Measurements from ENCODE around the gene SFXN3.
A peak's percentile ranks its signal among the peaks of the same experiment; 100 is the strongest.

The SFXN3 gene

DNA sequence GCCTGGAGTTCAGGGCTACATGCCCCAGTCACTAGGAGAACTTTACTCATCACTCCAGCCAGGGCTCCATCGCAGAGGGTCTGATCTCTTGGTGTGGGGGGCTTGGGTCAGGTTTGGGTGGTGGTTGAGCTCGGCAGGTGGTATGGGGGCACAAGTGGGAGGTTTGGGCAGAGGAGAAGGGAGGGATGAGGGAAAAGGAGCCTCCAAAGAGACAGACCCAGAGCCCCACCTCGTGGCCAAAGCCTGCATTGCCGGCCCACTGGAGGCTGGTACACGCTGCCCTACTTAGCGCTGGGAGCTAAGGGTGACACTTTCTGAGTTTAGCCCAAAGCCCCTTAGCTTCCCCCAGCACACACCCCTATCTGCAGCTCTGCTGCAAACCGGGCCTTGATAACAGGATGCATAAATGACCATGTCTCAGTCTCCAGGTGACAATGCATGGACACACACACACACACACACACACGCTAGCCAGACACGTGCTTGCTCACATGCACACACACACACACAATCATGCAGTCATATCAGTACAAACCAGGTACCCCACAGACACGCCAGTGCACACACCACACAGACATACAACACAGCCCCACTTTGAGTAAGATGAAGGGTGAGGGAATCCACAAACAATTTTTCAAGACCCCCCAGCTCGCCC, 16.7 kb upstream of the SFXN3 start:
- peak; percentile 84 for DNase-seq (ENCODE audit: extremely low spot score)
- TF ChIP-seq, protein P1, sequence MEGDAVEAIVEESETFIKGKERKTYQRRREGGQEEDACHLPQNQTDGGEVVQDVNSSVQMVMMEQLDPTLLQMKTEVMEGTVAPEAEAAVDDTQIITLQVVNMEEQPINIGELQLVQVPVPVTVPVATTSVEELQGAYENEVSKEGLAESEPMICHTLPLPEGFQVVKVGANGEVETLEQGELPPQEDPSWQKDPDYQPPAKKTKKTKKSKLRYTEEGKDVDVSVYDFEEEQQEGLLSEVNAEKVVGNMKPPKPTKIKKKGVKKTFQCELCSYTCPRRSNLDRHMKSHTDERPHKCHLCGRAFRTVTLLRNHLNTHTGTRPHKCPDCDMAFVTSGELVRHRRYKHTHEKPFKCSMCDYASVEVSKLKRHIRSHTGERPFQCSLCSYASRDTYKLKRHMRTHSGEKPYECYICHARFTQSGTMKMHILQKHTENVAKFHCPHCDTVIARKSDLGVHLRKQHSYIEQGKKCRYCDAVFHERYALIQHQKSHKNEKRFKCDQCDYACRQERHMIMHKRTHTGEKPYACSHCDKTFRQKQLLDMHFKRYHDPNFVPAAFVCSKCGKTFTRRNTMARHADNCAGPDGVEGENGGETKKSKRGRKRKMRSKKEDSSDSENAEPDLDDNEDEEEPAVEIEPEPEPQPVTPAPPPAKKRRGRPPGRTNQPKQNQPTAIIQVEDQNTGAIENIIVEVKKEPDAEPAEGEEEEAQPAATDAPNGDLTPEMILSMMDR (IDR thresholded peaks at IDR 0.05; ENCODE audit: control extremely low read depth, extremely low read depth, low read depth, missing control alignments) = peak; percentile 92
- ChIA-PET POLR2A (no interaction called here), CTCF (interaction anchor here (0.7 to 7.0 kb wide), 35 partner anchors 8 to 482 kb away, joined by 3 to 111 read pairs (median 5); partner anchors contain the start of genes LZTS2, MRPL43, PDZD7 and SEMA4G)

DNA sequence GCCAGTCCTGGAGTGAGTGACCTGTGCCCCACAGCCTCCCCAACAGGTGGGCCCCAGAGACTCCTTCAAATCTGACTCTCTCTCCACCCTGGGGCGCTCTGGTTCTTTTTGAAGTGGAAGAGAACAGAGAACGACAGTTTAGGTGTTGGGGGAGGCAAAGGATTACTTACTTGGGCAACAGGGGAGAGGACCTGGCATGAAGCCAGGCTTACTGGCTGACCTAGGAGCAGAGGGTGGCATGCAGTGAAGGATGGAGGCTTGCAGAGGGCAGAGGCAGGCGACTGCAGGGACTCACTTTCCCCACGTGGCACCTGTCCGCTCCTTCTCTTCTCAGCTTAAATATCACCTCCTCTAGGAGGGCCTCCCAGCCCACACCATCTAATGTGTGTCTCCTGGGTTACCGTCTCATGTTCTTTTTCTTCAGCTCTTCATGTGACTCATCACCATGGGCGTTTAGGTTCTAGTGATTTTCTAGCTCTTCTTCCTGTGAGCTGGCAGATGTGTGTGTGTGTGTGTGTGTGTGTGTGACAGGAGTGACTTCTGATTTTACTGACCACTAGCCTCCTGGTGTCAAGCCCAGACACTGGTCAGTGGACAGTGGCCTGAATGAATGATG, 16.0 kb upstream of the SFXN3 start:
- ChIA-PET CTCF (interaction anchor here (0.7 to 7.0 kb wide), 36 partner anchors 9 to 482 kb away, joined by 3 to 111 read pairs (median 5); partner anchors contain the start of genes LZTS2, MRPL43, PDZD7 and SEMA4G), POLR2A (no interaction called here)
- TF ChIP-seq, protein P1 (IDR thresholded peaks at IDR 0.05; ENCODE audit: control extremely low read depth, extremely low read depth, low read depth, missing control alignments) = no peak
- DNase-seq (ENCODE audit: extremely low spot score) = no peak

DNA sequence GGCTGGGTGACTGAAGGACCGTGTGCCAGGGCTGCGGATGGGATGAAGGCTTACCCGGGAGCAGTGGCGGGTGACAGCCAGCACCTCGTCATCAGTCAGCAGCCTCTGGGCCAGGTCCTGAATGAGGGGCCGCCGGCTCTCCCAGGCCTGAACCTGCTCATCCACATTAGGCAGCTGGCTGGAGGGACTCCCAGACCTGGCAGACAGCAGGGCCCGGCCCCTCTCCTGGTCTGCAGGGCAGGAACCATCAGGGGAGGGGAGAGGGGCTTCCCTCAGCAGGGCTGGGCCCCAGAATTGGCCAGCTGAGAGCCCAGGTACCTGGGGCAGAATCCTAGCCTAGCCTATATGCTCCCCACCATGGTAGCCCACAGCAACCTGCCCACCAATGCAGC, 15.5 kb upstream of the SFXN3 start:
- ChIA-PET CTCF (interaction anchor here (0.6 to 7.0 kb wide), 16 partner anchors 9 to 345 kb away, joined by 3 to 111 read pairs (median 7); partner anchors contain the start of genes LZTS2, MRPL43, PDZD7 and SFXN3), POLR2A (no interaction called here)
- DNase-seq (ENCODE audit: extremely low spot score) = no peak
- TF ChIP-seq, protein P1 (IDR thresholded peaks at IDR 0.05; ENCODE audit: control extremely low read depth, extremely low read depth, low read depth, missing control alignments) = no peak

DNA sequence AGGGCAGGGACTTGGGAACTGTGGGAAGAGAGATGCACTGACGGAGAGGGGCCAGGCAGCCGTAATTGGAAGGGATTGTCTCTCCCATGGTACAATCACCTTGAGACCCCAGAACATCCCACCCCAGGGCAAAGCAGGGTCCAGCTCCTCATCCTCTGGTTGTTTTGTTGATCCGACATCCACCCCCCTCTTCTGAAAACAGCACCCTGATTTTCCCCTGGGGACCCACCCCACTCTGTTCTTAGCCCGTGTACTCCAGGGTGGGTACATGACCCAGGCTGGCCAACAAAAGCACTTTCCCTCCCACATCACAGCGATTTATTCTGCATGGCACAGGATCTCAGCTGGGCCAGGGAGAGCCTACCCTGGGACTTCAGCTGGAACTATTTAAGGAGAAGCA, 14.2 kb upstream of the SFXN3 start:
- ChIA-PET POLR2A (no interaction called here), CTCF (interaction anchor here (1.3 to 7.0 kb wide), 8 partner anchors 11 to 125 kb away, joined by 4 to 111 read pairs (median 24); partner anchors contain the start of genes KAZALD1, LZTS2, PDZD7 and SFXN3)
- TF ChIP-seq, protein P1 (IDR thresholded peaks at IDR 0.05; ENCODE audit: control extremely low read depth, extremely low read depth, low read depth, missing control alignments) = no peak
- no peak for DNase-seq (ENCODE audit: extremely low spot score)

DNA sequence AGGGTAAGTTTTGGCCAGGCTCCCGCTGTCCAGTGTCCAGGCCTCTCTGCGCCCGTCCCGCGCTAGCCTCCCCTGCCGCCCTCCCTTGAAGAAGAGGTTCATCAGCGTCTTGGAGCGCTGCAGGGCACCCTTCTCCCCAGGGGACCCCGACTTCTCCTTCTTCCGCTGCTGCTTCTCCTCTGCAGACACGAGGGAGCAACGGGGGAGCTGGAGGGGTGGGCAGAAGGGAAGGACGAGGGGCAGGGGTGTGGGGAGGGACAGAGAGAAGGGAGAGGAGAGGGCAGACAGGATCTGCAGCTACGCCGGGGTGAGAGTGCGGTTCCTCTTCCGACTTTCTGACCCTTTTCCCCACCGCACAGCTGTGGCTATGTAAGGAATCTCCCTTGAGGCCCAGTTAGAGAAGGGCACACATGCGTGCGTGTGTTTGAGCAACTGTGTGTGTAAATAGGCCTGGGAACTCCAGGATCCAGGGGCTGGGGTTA, 12.9 kb upstream of the SFXN3 start:
- TF ChIP-seq, protein P1 (IDR thresholded peaks at IDR 0.05; ENCODE audit: control extremely low read depth, extremely low read depth, low read depth, missing control alignments) = no peak
- CTCF ChIA-PET = interaction anchor here (1.2 to 7.0 kb wide), 14 partner anchors 12 to 124 kb away, joined by 3 to 111 read pairs (median 8); partner anchors contain the start of genes KAZALD1, LZTS2, PDZD7 and SEMA4G
- DNase-seq (ENCODE audit: extremely low spot score) = no peak
- POLR2A ChIA-PET = no interaction called here

DNA sequence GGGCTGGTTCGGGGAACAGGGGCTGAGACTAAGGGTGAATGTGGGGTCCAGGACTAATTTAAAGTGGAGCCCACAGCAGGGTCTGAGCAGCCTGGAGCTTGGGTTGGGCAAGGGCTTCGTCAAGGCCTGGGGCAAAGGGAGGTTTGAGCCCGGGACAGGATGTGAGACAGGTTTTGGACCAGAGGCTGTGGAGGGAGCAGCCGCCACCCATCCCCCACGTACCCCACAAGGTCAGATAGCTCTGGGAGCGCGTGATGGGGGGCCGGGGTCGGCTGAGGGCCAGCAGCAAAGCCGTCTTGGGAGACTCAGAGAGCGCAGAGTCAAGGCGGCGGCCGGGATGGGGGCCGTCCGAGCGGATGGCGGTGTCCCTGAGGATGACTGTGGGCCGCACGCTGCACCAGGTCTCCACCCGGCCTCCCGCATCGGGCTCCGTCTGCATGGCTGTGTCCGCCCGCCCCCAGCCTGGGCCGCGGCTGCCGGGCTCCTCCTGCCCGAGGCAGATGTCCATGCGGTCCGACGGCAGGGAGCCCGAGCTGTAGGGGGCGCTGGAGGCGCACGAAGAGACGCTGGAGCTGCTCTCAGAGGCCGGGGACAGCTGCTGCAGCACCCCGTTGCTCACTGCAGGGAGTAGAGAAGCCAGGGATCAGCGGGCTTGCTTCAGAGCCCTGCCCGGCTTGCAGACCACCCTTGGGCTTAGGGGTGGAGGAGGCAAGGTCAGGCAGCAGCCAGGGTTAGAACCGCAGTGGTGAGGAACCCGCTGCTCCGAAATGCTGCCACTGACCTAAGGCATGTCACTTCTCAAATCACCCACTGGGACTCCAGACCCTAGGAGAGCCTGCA, 12.2 kb upstream of the SFXN3 start:
- TF ChIP-seq, protein P1 (IDR thresholded peaks at IDR 0.05; ENCODE audit: control extremely low read depth, extremely low read depth, low read depth, missing control alignments) = peak; percentile 70
- peak; percentile 85 for DNase-seq (ENCODE audit: extremely low spot score)
- POLR2A ChIA-PET = no interaction called here
- CTCF ChIA-PET = interaction anchor here (0.7 to 7.0 kb wide), 17 partner anchors 11 to 456 kb away, joined by 3 to 111 read pairs (median 7); partner anchors contain the start of genes KAZALD1, LZTS2, PDZD7 and SEMA4G

All from GM10248 (cell line).